Effector memory CD8-positive, alpha-beta T cell (primary cell): Measurements from ENCODE around the gene GPC5.

Source experiments
- ATAC-seq: fragments of 150-1000 bp; cut with Tn5 transposase; replicated peaks from 2 replicates; pipeline ENCODE4 v1.10.0; 2021; ENCODE audit warnings: mild to moderate bottlenecking, moderate library complexity
- DNase-seq, 3 experiments: peaks; one replicate each; pipeline ENCODE4 v3.0.0; 2021
- H3K27ac Mint-ChIP-seq, 2 donors: one replicate each; pipeline ENCODE4 v1.8.0; 2022; ENCODE audit warnings: mild to moderate bottlenecking in 2 of 2, mixed read lengths in 2 of 2, moderate library complexity in 2 of 2
- H3K27me3 Mint-ChIP-seq, 2 donors: one replicate each; pipeline ENCODE4 v1.8.0; 2022; ENCODE audit warnings: mixed read lengths in 2 of 2
- H3K36me3 Mint-ChIP-seq: one replicate; pipeline ENCODE4 v1.8.0; 2022; ENCODE audit warnings: mild to moderate bottlenecking, moderate library complexity, mixed read lengths; ENCODE audit not compliant: insufficient read depth
- H3K4me1 Mint-ChIP-seq, 2 donors: one replicate each; pipeline ENCODE4 v1.8.0; 2022; ENCODE audit warnings: low read depth in 2 of 2, mixed read lengths in 2 of 2
- H3K4me3 Mint-ChIP-seq, 2 donors: one replicate each; pipeline ENCODE4 v1.8.0; 2022; ENCODE audit warnings: mild to moderate bottlenecking in 2 of 2, mixed read lengths in 2 of 2, moderate library complexity in 2 of 2
- H3K9me3 Mint-ChIP-seq, 2 donors: one replicate each; pipeline ENCODE4 v1.8.0; 2022; ENCODE audit warnings: mixed read lengths in 2 of 2

GPC5 gene

GRCh38 chr13:92807353-92807752 is 1408.9 kb downstream of the GPC5 start:
- peaks cover 0 to 3% of the 10 kb centered on the region in 2 donors for H3K9me3 Mint-ChIP-seq
- peaks cover 0 to 3% of the 10 kb centered on the region in 2 donors for H3K4me1 Mint-ChIP-seq
- H3K27ac Mint-ChIP-seq, result no peak overlapping the region
- no peaks in the 10 kb centered on the region for H3K27me3 Mint-ChIP-seq
- H3K36me3 Mint-ChIP-seq, result no peaks in the 10 kb centered on the region
- H3K4me3 Mint-ChIP-seq, result no peak overlapping the region
- no peak for DNase-seq
- no peak for ATAC-seq

GRCh38 chr13:92807966-92808365 is 1409.5 kb downstream of the GPC5 start:
- no peaks in the 10 kb centered on the region for H3K36me3 Mint-ChIP-seq
- no peak for DNase-seq
- peaks cover 0 to 3% of the 10 kb centered on the region in 2 donors for H3K9me3 Mint-ChIP-seq
- no peak for ATAC-seq
- peaks cover 0 to 3% of the 10 kb centered on the region in 2 donors for H3K4me1 Mint-ChIP-seq
- no peaks in the 10 kb centered on the region for H3K27me3 Mint-ChIP-seq
- no peak overlapping the region for H3K4me3 Mint-ChIP-seq
- no peak overlapping the region for H3K27ac Mint-ChIP-seq

- no peaks in the 10 kb centered on the region for H3K4me1 Mint-ChIP-seq
- peaks cover 0 to 3% of the 10 kb centered on the region in 2 donors for H3K9me3 Mint-ChIP-seq
- no peaks in the 10 kb centered on the region for H3K27me3 Mint-ChIP-seq
- no peaks in the 10 kb centered on the region for H3K36me3 Mint-ChIP-seq
- ATAC-seq, result no peak
- no peak overlapping the region for H3K27ac Mint-ChIP-seq
- no peak for DNase-seq
- no peak overlapping the region for H3K4me3 Mint-ChIP-seq
Measured at GRCh38 chr13:92821324-92821723, 1422.9 kb downstream of the GPC5 start.

GRCh38 chr13:92823059-92823458 is 1424.6 kb downstream of the GPC5 start:
- no peak for DNase-seq
- H3K27ac Mint-ChIP-seq, result no peak overlapping the region
- H3K9me3 Mint-ChIP-seq, result peaks cover 6 to 10% of the 10 kb centered on the region in 2 donors
- no peaks in the 10 kb centered on the region for H3K4me1 Mint-ChIP-seq
- no peak for ATAC-seq
- no peaks in the 10 kb centered on the region for H3K36me3 Mint-ChIP-seq
- H3K4me3 Mint-ChIP-seq, result no peak overlapping the region
- H3K27me3 Mint-ChIP-seq, result no peaks in the 10 kb centered on the region

GRCh38 chr13:92825938-92826596 is 1427.6 kb downstream of the GPC5 start:
- no peak for ATAC-seq
- H3K9me3 Mint-ChIP-seq, result peaks cover 6 to 10% of the 10 kb centered on the region in 2 donors

GRCh38 chr13:92827503-92827902 is 1429.1 kb downstream of the GPC5 start:
- Mint-ChIP-seq H3K4me3 (no peak overlapping the region), H3K4me1 (no peaks in the 10 kb centered on the region), H3K27ac (no peak overlapping the region), H3K27me3 (no peaks in the 10 kb centered on the region), H3K36me3 (peaks cover 3% of the 10 kb centered on the region), H3K9me3 (peaks cover 6 to 10% of the 10 kb centered on the region in 2 donors)
- DNase-seq (no peak), ATAC-seq (no peak)

More at GRCh38 chr13:92825938-92826596, 1427.6 kb downstream of the GPC5 start:
- no peaks in the 10 kb centered on the region for H3K4me1 Mint-ChIP-seq
- H3K4me3 Mint-ChIP-seq, result no peak overlapping the region
- no peak for DNase-seq
- no peaks in the 10 kb centered on the region for H3K27me3 Mint-ChIP-seq
- H3K36me3 Mint-ChIP-seq, result peaks cover 3% of the 10 kb centered on the region
- no peak overlapping the region for H3K27ac Mint-ChIP-seq

GRCh38 chr13:92829930-92830329 is 1431.5 kb downstream of the GPC5 start:
- peaks cover 6 to 10% of the 10 kb centered on the region in 2 donors for H3K9me3 Mint-ChIP-seq
- ATAC-seq (no peak), DNase-seq (no peak)
- H3K27me3 Mint-ChIP-seq, result no peaks in the 10 kb centered on the region
- H3K36me3 Mint-ChIP-seq, result peaks cover 3% of the 10 kb centered on the region
- H3K4me3 Mint-ChIP-seq, result no peak overlapping the region
- H3K4me1 Mint-ChIP-seq, result no peaks in the 10 kb centered on the region
- no peak overlapping the region for H3K27ac Mint-ChIP-seq

- Mint-ChIP-seq H3K27ac (no peak overlapping the region), H3K36me3 (peaks cover 3% of the 10 kb centered on the region), H3K4me3 (no peak overlapping the region), H3K9me3 (peaks cover 5 to 10% of the 10 kb centered on the region in 2 donors), H3K27me3 (no peaks in the 10 kb centered on the region), H3K4me1 (no peaks in the 10 kb centered on the region)
- ATAC-seq, result no peak
- DNase-seq, result no peak
Measured at GRCh38 chr13:92830821-92831220, 1432.4 kb downstream of the GPC5 start.

GRCh38 chr13:92833071-92833470 is 1434.7 kb downstream of the GPC5 start:
- Mint-ChIP-seq H3K27me3 (no peaks in the 10 kb centered on the region), H3K4me3 (no peak overlapping the region), H3K36me3 (peaks cover 3% of the 10 kb centered on the region), H3K27ac (no peak overlapping the region), H3K9me3 (peaks cover 3 to 8% of the 10 kb centered on the region in 2 donors), H3K4me1 (no peaks in the 10 kb centered on the region)
- ATAC-seq (no peak), DNase-seq (no peak)

- H3K9me3 Mint-ChIP-seq, result peaks cover 3 to 15% of the 10 kb centered on the region in 2 donors
- no peak overlapping the region for H3K27ac Mint-ChIP-seq
- H3K36me3 Mint-ChIP-seq, result no peaks in the 10 kb centered on the region
- no peak overlapping the region for H3K4me3 Mint-ChIP-seq
- H3K27me3 Mint-ChIP-seq, result no peaks in the 10 kb centered on the region
- no peaks in the 10 kb centered on the region for H3K4me1 Mint-ChIP-seq
- no peak for DNase-seq
- ATAC-seq, result no peak
Measured at GRCh38 chr13:92836171-92836570, 1437.8 kb downstream of the GPC5 start.

- DNase-seq (no peak), ATAC-seq (no peak)
Measured at GRCh38 chr13:92838786-92839185, 1440.4 kb downstream of the GPC5 start.

GRCh38 chr13:92842145-92842544 is 1443.7 kb downstream of the GPC5 start:
- Mint-ChIP-seq H3K4me1 (no peaks in the 10 kb centered on the region), H3K27ac (no peak overlapping the region), H3K4me3 (no peak overlapping the region), H3K36me3 (no peaks in the 10 kb centered on the region), H3K9me3 (peaks cover under 1 to 10% of the 10 kb centered on the region in 2 donors), H3K27me3 (no peaks in the 10 kb centered on the region)
- no peak for ATAC-seq
- DNase-seq, result no peak

More at GRCh38 chr13:92838786-92839185, 1440.4 kb downstream of the GPC5 start:
- no peak overlapping the region for H3K27ac Mint-ChIP-seq
- H3K36me3 Mint-ChIP-seq, result no peaks in the 10 kb centered on the region
- no peak overlapping the region for H3K4me3 Mint-ChIP-seq
- no peaks in the 10 kb centered on the region for H3K27me3 Mint-ChIP-seq
- peaks cover 3 to 15% of the 10 kb centered on the region in 2 donors for H3K9me3 Mint-ChIP-seq
- H3K4me1 Mint-ChIP-seq, result no peaks in the 10 kb centered on the region

- Mint-ChIP-seq H3K4me3 (no peak overlapping the region), H3K36me3 (no peaks in the 10 kb centered on the region), H3K4me1 (no peaks in the 10 kb centered on the region), H3K27me3 (no peaks in the 10 kb centered on the region), H3K27ac (no peak overlapping the region), H3K9me3 (peaks cover 0 to 7% of the 10 kb centered on the region in 2 donors)
- ATAC-seq, result no peak
- no peak for DNase-seq
Measured at GRCh38 chr13:92843549-92843948, 1445.1 kb downstream of the GPC5 start.

GRCh38 chr13:92849381-92849780 is 1451.0 kb downstream of the GPC5 start:
- no peak overlapping the region for H3K4me3 Mint-ChIP-seq
- no peaks in the 10 kb centered on the region for H3K27me3 Mint-ChIP-seq
- no peak for ATAC-seq
- no peak overlapping the region for H3K27ac Mint-ChIP-seq
- DNase-seq, result no peak
- H3K4me1 Mint-ChIP-seq, result no peaks in the 10 kb centered on the region
- H3K9me3 Mint-ChIP-seq, result no peaks in the 10 kb centered on the region
- H3K36me3 Mint-ChIP-seq, result no peaks in the 10 kb centered on the region
